Thyroid gland (tissue), 4 donors: ENCODE results near the gene VASN. TPM values are rescaled to one million over a fixed set of nuclear protein-coding genes. Genes with fewer than 3 reads are reported as not detected.

Experiments used
- DNase-seq, 2 donors: peaks; one replicate each; pipeline ENCODE4 v3.0.0-alpha.2; 2019
- H3K27ac ChIP-seq, 3 donors: fragments of 200-600 bp; sonication (generic); 1 replicate in 2 of 3; 2 replicates in 1 of 3; pipeline ENCODE4 v1.5.1; 2016 to 2019; ENCODE audit warnings: mild to moderate bottlenecking in 1 of 3, moderate library complexity in 1 of 3
- H3K27me3 ChIP-seq: fragments of 200-600 bp; sonication (generic); one replicate; pipeline ENCODE4 v1.5.1; 2019
- H3K36me3 ChIP-seq, 2 donors: fragments of 200-600 bp; sonication (generic); one replicate each; pipeline ENCODE4 v1.5.1; 2016 to 2019
- H3K4me1 ChIP-seq, 2 donors: fragments of 200-600 bp; sonication (generic); one replicate each; pipeline ENCODE4 v1.5.1; 2017 to 2019
- H3K4me3 ChIP-seq, 3 donors: fragments of 200-600 bp; sonication (generic); replicated peaks in 1 of 3; 1 replicate in 2 of 3; 2 replicates in 1 of 3; pipeline ENCODE4 v1.5.1; 2016; ENCODE audit warnings: mild to moderate bottlenecking in 1 of 3
- H3K9me3 ChIP-seq: fragments of 200-600 bp; sonication (generic); one replicate; pipeline ENCODE4 v1.5.1; 2017
- POLR2A ChIP-seq, 2 donors: fragments of 450-650 bp; IDR thresholded peaks; one replicate each; pipeline ENCODE4 v1.6.1; 2017; ENCODE audit warnings: antibody characterized with exemption in 2 of 2, mild to moderate bottlenecking in 2 of 2, moderate library complexity in 1 of 2
- WGBS, 2 donors: methylation state at CpG; one replicate each; pipeline ENCODE4 v1.1.5; 2017; 5-methylcytosine and 5-hydroxymethylcytosine counted together
- intact Hi-C: fragments of 100-400 bp; cut with DNase I; formaldehyde crosslinking; loops from one replicate; pipeline ENCODE4 v1.15.1; 2023
- total RNA-seq, 4 donors: library from RNA; depleted of rRNA; stranded (reverse); fragments of >200 nt; gene quantifications; one replicate each; pipeline ENCODE4 v1.2.3, GENCODE V29; 2016
- TF ChIP-seq, protein P1 (sequence below), 6 experiments: fragments of 200-600 bp in 3 of 6; fragments of 450-650 bp in 3 of 6; sonication (generic) in 3 of 6; IDR thresholded peaks; one replicate each; pipeline ENCODE4 v1.5.1; 2016 to 2019; ENCODE audit warnings: antibody characterized with exemption in 6 of 6, mild to moderate bottlenecking in 2 of 6, inconsistent platforms in 1 of 6, moderate library complexity in 1 of 6

Gene VASN
- total RNA-seq, 4 donors from 2014 or later, result 21.9 to 47.0 (median 28.8) TPM

DNA sequence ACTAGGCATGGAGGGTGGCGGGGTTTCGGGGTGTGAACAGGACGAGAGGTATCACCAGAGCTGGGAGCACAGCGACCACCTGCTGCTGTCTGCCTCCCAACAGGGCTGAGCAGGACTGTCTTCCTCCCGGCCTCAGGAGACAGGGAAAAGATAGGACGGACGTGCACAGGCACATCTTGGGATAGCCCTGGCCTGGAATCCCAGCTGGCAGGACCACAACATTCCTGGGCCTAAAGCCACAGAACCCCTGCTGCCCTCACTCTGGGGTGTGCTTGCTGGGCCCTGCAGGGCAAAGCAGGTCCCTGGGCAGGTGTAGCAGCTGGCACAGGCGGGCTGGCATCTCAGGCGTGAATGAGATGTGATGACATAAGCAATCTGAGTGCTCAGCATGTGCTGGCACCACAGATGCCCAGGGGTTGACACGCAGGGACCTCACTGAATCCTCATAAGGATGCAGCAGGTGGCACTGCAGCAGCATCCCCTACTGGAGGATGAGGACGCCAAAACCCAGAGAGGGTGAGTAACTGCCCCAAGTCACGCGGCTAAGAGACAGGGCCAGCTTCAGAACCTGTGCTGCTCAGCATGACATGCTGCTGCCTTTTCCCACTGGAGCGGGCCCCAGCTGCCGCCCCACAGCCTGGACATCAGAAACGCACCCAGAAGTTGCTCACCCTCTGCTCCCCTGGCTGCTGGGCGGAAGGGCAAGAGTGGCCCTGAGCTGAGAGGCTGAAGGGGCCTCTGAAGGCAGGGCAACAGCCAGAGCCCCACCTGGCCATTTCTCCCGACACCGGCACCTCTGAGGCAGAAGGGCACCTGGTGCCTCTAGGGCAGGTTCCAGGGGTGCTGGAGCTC lies 37.7 kb downstream of the VASN start:
- Histone ChIP-seq H3K4me3 (no peak overlapping the region), H3K9me3 (no peaks in the 10 kb centered on the region), H3K36me3 (peaks cover 22 to 29% of the 10 kb centered on the region in 2 donors), H3K4me1 (no peaks in the 10 kb centered on the region), H3K27ac (no peak overlapping the region), H3K27me3 (no peaks in the 10 kb centered on the region)
- WGBS, 2 donors, result 92 to 95% methylated on average over 14 to 18 of the region's 19 CpGs
- TF ChIP-seq POLR2A (IDR thresholded peaks at IDR 0.05), result no peak
- TF ChIP-seq, protein P1, sequence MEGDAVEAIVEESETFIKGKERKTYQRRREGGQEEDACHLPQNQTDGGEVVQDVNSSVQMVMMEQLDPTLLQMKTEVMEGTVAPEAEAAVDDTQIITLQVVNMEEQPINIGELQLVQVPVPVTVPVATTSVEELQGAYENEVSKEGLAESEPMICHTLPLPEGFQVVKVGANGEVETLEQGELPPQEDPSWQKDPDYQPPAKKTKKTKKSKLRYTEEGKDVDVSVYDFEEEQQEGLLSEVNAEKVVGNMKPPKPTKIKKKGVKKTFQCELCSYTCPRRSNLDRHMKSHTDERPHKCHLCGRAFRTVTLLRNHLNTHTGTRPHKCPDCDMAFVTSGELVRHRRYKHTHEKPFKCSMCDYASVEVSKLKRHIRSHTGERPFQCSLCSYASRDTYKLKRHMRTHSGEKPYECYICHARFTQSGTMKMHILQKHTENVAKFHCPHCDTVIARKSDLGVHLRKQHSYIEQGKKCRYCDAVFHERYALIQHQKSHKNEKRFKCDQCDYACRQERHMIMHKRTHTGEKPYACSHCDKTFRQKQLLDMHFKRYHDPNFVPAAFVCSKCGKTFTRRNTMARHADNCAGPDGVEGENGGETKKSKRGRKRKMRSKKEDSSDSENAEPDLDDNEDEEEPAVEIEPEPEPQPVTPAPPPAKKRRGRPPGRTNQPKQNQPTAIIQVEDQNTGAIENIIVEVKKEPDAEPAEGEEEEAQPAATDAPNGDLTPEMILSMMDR (IDR thresholded peaks at IDR 0.05), result no peak
- DNase-seq, result no peak
- intact Hi-C loops, result no loop called here

DNA sequence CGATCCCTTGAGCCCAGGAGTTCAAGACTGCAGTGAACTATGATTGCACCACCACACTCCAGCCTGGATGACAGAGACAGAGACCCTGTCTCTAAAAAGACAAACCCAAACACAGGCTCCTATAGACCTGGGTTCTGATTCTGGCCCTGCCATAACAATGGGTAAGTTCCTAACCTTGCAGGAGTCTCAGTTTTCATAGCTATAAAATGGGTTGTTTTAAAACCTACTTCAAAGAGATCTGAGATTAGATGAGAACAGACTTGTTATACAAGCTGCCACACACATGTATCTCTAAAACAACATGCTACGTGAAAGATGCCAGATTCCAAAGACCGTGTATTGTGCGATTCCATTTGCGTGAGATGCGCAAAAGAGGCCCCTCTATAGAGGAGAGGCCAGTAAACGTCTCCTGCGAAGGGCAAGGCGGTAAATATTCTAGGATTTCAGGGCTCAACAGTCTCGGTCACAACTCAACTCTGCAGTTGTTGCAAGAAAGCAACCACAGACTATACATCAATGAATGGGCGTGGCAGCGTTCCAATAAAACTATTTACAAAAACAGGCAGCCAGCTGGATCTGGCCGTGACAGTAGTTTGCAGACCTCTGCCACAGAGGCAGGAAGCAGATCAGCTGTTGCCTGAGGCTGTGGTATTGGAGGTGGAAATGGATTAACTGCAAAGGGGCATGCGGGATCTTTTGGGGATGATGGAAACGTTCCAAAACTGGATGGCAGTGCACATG lies 38.9 kb downstream of the VASN start:
- no peaks in the 10 kb centered on the region for H3K9me3 ChIP-seq
- H3K4me1 ChIP-seq, result peaks cover 4 to 8% of the 10 kb centered on the region in 2 donors
- peaks cover 22 to 25% of the 10 kb centered on the region in 2 donors for H3K36me3 ChIP-seq
- no peak for DNase-seq
- no peak for TF ChIP-seq POLR2A (IDR thresholded peaks at IDR 0.05)
- TF ChIP-seq, protein P1 (IDR thresholded peaks at IDR 0.05), result no peak
- 86 to 87% methylated on average over 15 of the region's 15 CpGs for WGBS, 2 donors
- H3K4me3 ChIP-seq, result no peak overlapping the region
- intact Hi-C loops, result no loop called here
- no peak overlapping the region for H3K27ac ChIP-seq
- no peaks in the 10 kb centered on the region for H3K27me3 ChIP-seq

DNA sequence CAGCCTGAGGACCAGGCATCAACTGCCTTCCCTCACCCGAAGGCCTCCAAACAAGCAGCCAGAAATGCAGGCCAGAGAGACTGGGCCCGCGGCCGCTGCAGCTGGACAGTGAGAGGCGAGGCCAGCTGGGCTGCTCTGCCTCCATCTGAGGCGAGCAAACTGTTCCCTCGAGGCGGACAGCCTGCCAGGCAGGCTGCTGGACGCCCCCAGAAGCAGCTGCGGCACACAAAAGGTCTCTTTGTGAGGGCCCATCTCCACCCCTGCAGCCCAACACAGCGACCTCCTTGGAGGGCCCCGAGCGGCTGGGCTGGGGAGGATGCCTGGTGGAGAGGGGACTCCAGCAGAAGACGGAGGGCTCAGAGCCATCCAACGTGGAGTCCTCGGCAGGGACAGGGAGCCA lies 40.0 kb downstream of the VASN start:
- 75 to 83% methylated on average over 9 to 14 of the region's 16 CpGs for WGBS, 2 donors
- intact Hi-C loops, result no loop called here

DNA sequence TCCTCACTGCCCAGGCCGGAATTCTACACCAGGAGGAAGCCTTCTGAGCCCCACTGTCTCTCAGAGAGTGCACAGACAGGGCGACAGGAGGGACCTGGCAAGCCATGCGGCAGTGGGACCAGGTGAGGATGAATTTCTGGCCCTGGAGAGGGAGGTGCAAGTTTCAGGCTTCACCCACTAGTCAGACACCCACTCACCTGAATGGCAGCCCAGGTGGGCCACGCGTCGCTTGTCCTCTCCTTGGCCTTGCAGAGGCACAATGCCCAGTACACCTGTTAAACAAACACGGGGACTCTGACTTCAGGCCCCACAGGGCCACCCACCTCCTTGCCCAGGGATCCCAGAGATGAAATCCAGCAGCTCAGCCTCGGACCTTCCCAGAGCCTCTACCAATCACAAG lies 40.5 kb downstream of the VASN start:
- Histone ChIP-seq H3K27ac (no peak overlapping the region), H3K27me3 (no peaks in the 10 kb centered on the region), H3K36me3 (peaks cover 12 to 14% of the 10 kb centered on the region in 2 donors), H3K4me3 (no peak overlapping the region), H3K4me1 (peaks cover 10 to 13% of the 10 kb centered on the region in 2 donors), H3K9me3 (no peaks in the 10 kb centered on the region)
- no peak for TF ChIP-seq POLR2A (IDR thresholded peaks at IDR 0.05)
- TF ChIP-seq, protein P1 (IDR thresholded peaks at IDR 0.05), result no peak
- intact Hi-C loops, result no loop called here
- 87 to 94% methylated on average over 3 to 7 of the region's 8 CpGs for WGBS, 2 donors
- no peak for DNase-seq

More for the DNA sequence above, 40.0 kb downstream of the VASN start:
- DNase-seq, result no peak
- Histone ChIP-seq H3K36me3 (peaks cover 16 to 17% of the 10 kb centered on the region in 2 donors), H3K4me1 (peaks cover 5 to 9% of the 10 kb centered on the region in 2 donors), H3K27me3 (no peaks in the 10 kb centered on the region), H3K27ac (no peak overlapping the region), H3K4me3 (no peak overlapping the region), H3K9me3 (no peaks in the 10 kb centered on the region)
- TF ChIP-seq, protein P1 (IDR thresholded peaks at IDR 0.05), result no peak
- TF ChIP-seq POLR2A (IDR thresholded peaks at IDR 0.05), result no peak
